ENCODE results near the gene TPCN2.
A peak's percentile ranks its signal among the peaks of the same experiment; 100 is the strongest.

Gene TPCN2

GRCh38 chr11:69048031-69048693 is 570 bp upstream of the TPCN2 start:
- no peak for DNase-seq (ENCODE audit: low read depth)
- no peak for TF ChIP-seq CTCF (IDR thresholded peaks at IDR 0.05; ENCODE audit: low read depth, low read length, missing control alignments)
- peak overlapping the region; percentile 93; the same call in 1 of the 2 replicates for H3K4me3 ChIP-seq (ENCODE audit: low read depth, low read length)

GRCh38 chr11:69049490-69049867 is 747 bp downstream of the TPCN2 start:
- no peak for TF ChIP-seq CTCF (IDR thresholded peaks at IDR 0.05; ENCODE audit: low read depth, low read length, missing control alignments)
- DNase-seq (ENCODE audit: low read depth) = no peak
- peak overlapping the region; percentile 93 for H3K4me3 ChIP-seq (ENCODE audit: low read depth, low read length)

DNA sequence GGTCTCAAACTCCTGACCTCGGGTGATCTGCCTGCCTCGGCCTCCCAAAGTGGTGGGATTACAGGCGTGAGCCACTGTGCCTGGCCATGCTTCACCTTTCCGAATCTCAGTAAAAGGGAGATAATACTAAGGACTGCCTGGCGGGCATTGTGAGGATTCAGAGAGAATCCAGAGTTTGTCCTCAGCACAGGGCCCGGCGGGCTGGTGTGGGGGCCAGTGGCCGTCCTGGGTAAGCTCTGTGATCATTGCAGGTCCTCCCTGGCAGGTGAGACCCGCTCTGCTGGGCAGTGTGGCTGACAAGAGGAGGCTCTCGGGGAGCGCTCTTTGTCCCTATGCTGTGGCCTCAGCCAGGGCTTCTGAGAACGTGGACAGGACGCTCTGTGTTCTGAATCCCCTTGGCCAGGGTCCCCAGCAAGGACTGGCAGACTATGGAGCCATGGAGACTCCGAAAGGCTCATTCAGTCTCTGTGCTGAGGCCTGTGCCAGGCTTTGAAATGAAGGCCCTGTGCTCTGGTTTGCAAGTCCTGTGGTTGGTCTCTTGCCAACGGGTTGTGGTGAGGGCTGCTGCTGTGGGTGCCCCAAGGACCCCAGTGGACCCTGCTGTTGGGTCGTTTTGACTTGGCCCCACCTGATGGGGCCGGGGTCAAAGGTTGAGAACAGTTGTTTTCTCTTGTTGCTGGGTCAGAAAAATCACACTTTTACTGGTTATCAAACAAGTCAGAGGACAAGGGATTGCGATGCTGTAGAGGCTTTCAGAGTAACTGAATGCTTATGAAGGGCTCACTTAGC is 2.1 kb downstream of the TPCN2 start:
- H3K4me3 ChIP-seq (ENCODE audit: low read depth, low read length) = peak overlapping the region; percentile 48; the same call in 1 of the 2 replicates
- no peak for DNase-seq (ENCODE audit: low read depth)
- no peak for TF ChIP-seq CTCF (IDR thresholded peaks at IDR 0.05; ENCODE audit: low read depth, low read length, missing control alignments)

- no peak for TF ChIP-seq CTCF (IDR thresholded peaks at IDR 0.05; ENCODE audit: low read depth, low read length, missing control alignments)
- H3K4me3 ChIP-seq (ENCODE audit: low read depth, low read length) = peak overlapping the region; percentile 48
- no peak for DNase-seq (ENCODE audit: low read depth)
Measured at GRCh38 chr11:69051381-69052342, 2.9 kb downstream of the TPCN2 start.

DNA sequence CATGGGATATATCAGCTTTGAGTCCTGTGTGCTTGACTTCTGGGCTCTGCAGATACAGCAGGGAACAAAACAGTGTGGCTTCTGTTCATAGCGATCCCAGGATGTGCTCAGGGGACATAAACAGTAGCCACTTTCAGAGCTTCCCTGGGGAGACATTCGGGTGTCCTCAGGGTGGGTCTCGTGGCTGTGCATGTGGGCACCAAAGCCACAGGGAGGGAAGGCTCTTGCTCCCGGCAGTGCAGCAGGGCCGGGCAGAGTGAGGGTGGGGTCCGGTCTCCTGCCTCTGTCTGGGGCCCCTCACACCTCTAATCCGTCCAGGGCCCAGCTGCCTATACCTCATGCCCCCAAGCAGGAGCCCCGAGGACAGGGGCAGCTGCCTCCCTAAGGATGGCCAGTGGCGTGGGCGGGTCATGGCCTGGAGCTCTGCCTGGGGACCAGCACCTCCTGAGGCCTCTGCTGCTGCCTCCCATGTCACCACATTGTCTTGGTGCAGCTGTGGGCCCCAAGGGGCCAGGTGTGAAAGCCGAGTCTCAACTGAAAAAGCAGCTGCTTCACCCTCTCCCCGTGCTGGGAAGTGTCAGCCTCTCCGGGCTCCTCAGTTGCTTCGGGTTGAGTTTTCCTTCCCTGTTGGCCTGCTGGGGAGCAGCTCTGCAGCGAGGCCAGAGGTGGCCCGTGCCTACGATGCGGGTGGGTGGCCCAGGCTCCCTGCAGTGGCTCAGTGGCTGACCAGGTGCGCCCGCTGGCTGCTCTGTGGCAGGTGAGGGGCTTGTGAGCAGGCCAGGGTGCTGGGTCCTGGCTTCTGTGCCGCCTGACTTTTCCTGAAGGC is 3.8 kb downstream of the TPCN2 start:
- peak overlapping the region; percentile 48 for H3K4me3 ChIP-seq (ENCODE audit: low read depth, low read length)
- no peak for TF ChIP-seq CTCF (IDR thresholded peaks at IDR 0.05; ENCODE audit: low read depth, low read length, missing control alignments)
- no peak for DNase-seq (ENCODE audit: low read depth)

- DNase-seq (ENCODE audit: low read depth) = no peak
- H3K4me3 ChIP-seq (ENCODE audit: low read depth, low read length) = peak overlapping the region; percentile 48
- no peak for TF ChIP-seq CTCF (IDR thresholded peaks at IDR 0.05; ENCODE audit: low read depth, low read length, missing control alignments)
Measured at GRCh38 chr11:69053169-69053477, 4.4 kb downstream of the TPCN2 start.
